Endometrium (tissue), 2 donors: ENCODE data around the gene GPR17.

Source experiments
- FAIRE-seq: peaks from 2 replicates; lab custom pipeline; 2012; peaks lifted over from hg19 to GRCh38; lab: Jason Lieb, UNC
- donor health status: control.
- donor health status: control.

The GPR17 gene

DNA sequence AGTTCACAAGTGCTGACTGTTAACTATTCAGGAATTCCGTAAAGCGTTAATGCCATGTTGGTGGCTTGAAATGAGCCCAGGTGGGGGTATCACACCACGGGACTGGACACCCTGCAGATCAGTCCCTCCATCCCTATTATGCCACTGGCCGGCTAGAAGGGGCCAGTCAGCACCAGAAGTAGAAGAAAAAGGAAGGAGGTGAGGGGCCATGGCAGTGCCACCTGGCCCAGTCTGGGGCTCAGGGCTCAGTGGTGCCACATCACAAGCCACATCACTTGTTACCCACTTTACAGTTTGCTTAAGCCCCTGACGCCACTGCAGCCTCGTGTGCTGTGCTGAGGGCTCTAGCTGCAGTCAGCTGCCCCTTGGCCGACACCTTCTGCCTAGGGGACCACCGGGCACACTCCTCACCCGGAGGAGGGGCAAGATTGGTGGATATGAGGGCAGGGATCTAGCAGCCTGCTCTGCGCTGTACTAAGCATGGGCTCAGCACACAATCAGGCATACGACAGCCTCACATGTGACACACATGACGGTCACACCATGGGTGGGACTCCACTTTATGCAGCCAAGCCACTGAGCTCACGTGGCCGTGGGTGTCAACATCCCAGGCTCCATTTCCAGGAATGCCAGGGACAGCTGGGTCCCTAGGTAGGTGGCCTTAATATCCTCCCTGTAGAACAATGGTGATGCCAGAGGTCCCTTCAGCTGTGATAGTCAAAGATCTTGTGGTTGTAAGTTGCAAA, 25.8 kb downstream of the GPR17 start:
- FAIRE-seq = no peak

DNA sequence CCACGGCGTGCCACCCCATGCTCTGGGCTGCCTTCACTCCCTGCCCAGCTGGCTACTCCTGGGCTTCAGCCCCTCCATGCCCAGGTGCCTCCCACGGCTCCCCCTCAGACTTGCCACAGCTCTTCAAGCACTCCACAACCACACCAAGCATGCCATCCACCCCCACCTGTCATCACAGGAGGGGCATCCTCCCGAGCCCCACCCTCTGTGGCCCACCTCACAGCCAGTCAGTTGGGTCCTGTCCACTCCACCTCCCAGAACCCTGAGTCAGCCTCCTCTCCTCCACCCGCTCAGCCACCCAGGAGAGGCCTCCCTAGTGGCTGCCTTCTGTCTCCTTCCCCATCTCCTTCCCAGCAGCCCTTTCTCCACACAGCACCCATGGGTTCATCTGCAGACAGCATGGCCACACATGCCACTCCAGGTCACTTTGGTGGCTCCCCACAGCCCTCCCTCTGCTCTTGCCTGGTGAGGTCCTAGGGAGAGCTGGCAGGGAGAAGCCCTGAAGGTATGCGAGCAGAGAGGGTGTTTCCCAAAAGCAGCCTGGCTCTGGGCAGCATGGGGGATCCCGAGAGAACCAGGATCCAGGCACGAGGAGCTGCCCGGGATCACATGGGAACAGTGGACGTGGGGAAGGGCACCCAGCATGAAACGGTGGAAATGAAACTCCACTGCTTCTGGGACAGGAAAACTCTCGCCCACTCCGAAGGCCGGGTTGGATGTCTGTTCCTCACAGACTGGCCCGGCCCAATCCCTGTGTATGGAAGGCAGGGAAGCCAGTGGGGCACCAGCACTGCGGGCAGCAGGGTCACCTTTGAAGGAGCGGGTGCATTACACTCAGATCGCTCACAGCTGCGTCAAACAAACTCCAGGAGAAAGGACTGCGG, 26.6 kb downstream of the GPR17 start:
- no peak for FAIRE-seq

- no peak for FAIRE-seq
These were observed 27.5 kb downstream of the GPR17 start for GRCh38 chr2:127673291-127674069.

DNA sequence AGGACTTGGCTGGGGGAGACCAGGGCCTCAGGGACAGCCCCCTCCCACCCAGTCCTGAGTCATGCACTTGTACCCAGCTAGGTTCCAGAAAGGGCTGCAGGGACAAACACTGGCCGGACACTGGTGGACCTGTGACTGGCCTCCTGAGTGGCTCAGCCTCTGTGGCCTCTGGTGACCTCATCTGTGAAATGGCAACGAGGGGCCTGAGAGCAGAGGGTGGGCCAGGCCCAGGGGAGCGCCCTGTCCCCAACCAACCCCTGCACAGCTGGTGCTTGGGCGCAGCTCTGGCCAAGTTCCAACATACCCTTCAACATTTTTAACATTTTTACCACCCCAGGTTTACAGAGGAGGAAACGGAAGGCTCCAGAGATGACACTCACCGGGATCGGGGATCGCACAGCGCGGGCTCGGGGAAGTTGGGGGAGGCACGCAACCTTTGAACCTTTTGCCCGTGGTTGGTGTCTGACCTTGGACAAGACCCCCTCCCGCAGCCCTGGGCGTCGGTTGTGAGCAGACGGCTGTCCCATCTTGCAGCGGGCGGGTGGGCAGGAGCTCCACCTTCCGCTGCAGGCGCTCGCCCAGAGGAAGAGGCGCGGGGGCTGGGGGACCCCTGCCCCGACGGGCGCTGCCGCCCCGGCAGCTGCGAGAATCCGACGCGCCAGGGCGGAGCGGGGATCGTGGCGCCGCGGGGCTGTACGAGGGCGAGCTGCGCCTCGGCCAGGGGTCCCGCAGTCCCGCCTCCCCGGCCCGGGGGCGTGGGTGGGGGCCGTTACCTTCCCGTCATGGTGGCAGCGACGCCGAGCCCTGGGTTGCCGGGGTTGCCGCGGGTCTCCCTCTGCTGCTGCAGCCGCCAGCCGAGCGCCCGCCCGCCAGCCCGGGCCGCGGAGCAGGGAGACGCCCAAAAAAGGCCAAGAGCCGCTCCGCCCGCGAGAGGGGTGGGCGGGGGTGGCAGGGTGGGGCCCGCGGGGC, 28.6 kb downstream of the GPR17 start:
- no peak for FAIRE-seq

DNA sequence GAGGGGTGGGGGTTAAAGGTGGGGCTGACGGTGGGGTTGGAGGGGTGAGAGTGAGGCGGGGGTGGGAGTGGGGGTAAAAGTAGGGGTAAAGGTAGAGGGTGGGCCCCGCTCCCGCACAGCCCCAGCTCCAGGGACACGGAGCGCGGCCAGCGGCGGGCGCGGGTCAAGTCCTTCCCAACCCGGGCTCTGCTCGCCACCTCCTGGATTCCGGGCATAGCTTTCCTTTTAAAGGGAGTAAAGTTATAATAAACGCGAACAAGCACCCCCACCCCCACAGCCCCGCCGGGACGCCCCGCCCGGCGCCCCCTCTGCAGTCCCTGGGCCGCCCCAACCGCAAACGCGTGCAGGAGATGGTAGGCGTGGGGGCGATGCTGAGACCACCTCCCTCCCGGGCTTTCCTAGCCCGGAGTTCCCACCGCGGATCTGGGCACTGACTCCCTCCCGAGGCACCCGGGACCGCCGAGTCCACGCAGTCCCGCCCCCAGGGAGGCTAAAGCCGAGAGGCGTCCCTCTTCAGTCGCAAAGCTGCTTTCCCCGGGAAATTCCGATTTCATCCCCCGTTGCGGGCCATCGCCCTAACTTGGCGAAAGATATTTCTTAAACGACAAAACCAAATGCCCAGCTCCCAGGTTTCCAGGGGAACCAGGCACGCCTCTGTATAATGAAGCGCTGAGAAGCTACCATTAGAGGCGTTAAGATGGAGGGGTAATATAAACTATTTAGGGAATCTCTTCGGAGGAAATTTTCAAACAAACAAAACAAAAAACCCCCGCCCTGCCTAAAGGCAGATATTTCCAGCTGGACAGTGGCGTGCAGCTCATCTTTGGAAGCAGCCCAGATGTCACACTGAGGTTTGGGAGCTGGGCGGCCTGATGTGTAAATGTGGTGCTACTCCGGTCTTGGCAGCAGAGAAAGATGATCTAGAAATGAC, 29.6 kb downstream of the GPR17 start, which contains the start of gene LIMS2:
Gene LIMS2, minus strand, starts transcription at position 200 of the 931 bp plus-strand sequence. CDS start 506 bp downstream, outside the sequence.
- FAIRE-seq = no peak

- FAIRE-seq = no peak
These were observed 31.0 kb downstream of the GPR17 start for GRCh38 chr2:127676906-127677305.

DNA sequence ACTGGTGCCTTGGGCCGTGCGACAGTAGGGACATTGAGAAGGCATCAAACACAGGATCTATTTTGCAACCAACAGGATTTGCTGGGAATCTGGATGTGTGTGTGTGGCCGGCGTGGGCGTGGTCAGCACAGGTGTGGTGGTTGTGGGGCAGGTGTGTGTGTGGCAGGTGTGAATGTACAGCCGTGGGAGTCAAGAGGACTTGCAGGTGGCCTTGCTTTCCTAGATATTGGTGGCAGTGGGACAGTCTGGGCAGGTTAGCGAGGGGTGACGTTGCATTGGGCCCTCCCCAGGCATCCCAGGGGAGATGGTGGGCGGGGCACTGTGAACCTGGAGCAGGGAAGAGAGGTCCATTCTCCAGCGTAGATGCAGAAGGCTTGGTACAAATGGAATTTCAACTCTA, 32.6 kb downstream of the GPR17 start:
- no peak for FAIRE-seq

DNA sequence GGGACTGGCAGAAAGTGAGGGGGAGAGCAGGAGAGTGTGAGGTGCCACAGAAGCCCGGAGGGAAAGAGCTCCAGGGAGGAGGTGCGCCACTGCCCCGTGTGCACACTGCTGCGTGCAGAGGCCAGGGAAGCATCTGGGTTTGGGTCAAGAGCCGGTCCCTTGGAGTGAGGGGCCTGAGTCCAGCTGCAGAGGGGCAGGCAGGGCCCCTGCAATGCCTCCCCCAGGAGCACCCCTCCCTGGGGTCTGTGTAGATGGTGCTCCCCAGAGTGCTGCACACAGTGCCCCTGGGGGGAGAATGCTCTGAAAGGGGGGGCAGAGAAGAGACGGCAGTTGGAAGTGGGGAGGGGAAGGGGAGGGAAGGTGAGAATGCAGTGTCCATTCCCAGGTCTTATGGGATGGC, 33.0 kb downstream of the GPR17 start:
- no peak for FAIRE-seq

GRCh38 chr2:127679680-127680361, 33.9 kb downstream of the GPR17 start:
- FAIRE-seq = no peak

GRCh38 chr2:127680706-127681287, 34.8 kb downstream of the GPR17 start:
- FAIRE-seq = no peak

GRCh38 chr2:127681288-127681804, 35.4 kb downstream of the GPR17 start:
- no peak for FAIRE-seq

DNA sequence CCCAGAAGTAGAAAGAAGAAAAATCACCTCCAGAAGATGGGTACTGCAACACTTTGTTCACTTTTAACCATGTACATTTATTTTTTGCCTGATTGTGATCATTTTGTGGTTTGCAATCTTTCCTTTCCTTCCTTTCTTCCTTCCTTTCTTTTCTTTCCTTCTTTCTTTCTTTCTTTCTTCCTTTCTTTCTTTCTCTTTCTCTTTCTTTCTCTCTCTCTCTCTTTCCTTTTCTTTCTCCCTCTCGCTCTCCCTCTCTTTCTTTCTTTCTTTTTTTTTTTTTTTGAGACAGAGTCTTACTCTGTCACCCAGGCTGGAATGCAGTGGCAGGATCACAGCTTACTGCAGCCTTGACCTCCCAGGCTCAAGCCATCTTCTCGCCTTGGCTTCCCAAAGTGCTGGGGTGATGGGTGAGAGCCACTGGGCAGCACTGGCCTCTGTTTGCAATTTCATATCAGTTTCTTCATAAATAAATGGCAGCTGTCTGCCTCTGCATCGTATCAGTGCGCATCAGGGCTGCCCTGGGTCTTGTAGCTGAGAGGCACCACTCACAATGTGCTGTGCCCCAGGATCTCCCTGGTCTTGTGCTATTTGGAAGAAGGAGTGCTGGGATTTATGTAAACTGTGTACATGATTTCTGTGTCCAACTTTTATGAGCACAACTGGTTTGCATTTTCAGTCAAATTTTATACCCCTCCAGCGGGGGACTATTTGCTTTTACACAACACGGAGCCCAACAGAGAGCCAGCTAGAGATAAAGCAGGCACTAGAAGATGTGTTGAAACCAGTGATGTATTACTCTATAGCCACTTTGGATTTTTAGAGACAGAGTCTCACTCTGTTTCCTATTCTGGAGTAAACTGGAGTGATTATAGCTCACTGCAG, 36.3 kb downstream of the GPR17 start:
- no peak for FAIRE-seq

GRCh38 chr2:127683056-127683455, 37.1 kb downstream of the GPR17 start:
- FAIRE-seq = no peak

DNA sequence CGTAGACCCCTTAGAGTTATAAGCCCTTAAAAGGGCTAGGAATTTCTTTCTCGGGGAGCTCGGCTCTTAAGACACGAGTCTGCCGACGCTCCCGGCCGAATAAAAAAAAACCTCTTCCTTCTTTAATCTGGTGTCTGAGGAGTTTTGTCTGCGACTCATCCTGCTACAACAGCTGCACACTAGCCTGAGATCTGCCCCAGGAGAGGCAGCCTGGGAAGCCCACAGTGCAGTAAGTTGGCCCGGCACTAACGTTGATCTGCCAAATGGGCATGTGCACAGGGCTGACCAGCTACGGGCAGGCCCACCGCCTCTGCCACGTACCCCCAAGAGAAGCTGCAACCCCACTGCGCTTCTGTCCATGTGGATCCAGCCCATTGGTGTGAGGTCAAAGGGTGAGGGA, 37.8 kb downstream of the GPR17 start:
- FAIRE-seq = no peak

- no peak for FAIRE-seq
These were observed 39.6 kb downstream of the GPR17 start for GRCh38 chr2:127685410-127686080.

GRCh38 chr2:127688405-127688804, 42.5 kb downstream of the GPR17 start:
- FAIRE-seq = no peak

DNA sequence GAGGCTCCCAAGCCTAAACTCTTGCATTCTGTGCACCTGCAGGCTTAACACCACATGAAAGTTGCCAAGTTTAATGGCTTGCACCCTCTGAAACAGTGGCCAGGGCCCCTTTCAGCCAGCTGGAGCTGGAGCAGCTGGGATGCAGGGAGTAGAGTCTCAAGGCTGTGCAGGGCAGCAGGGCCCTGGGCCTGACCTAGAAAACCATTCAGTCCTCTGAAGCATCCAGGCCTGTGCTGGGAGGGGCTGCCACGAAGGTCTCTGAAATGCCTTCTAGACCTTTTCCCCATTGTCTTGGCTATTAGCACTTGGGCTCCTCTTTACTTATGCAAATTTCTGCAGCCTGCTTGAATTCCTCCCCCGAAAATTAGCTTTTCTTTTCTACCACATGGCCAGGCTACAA, 44.7 kb downstream of the GPR17 start:
- no peak for FAIRE-seq
